GM23248 (cell line): ENCODE results near the gene SF3B6. TPM values are rescaled to one million over a fixed set of nuclear protein-coding genes. Genes with fewer than 3 reads are reported as not detected.

Experiments
- DNase-seq: peaks from one replicate; pipeline ENCODE4 v3.0.0-alpha.2; 2015
- H2AFZ ChIP-seq: fragments of 200-600 bp; sonication (generic); 2 replicates; pipeline ENCODE4 v1.6.1; 2016; ENCODE audit warnings: antibody characterized with exemption
- H3F3A ChIP-seq: fragments of 200-600 bp; sonication (generic); 2 replicates; pipeline ENCODE4 v1.6.1; 2016; ENCODE audit warnings: mild to moderate bottlenecking, antibody characterized with exemption, mixed run types; ENCODE audit not compliant: insufficient read depth
- H3K27ac ChIP-seq: fragments of 200-600 bp; sonication (generic); 2 replicates; pipeline ENCODE4 v1.5.1; 2016; ENCODE audit warnings: mild to moderate bottlenecking
- H3K27me3 ChIP-seq: fragments of 200-600 bp; sonication (generic); replicated peaks from 2 replicates; pipeline ENCODE4 v1.6.1; 2016; ENCODE audit warnings: mild to moderate bottlenecking; ENCODE audit not compliant: insufficient read depth
- H3K36me3 ChIP-seq: fragments of 200-600 bp; sonication (generic); 2 replicates; pipeline ENCODE4 v1.6.1; 2016; ENCODE audit warnings: low read depth, mild to moderate bottlenecking
- H3K4me1 ChIP-seq: fragments of 200-600 bp; sonication (generic); 2 replicates; pipeline ENCODE4 v1.6.1; 2016; ENCODE audit warnings: mild to moderate bottlenecking; ENCODE audit not compliant: insufficient read depth
- H3K4me2 ChIP-seq: fragments of 200-600 bp; sonication (generic); one replicate; pipeline ENCODE4 v1.6.1; 2016; ENCODE audit warnings: mild to moderate bottlenecking; ENCODE audit not compliant: unreplicated experiment
- H3K4me3 ChIP-seq: fragments of 200-600 bp; sonication (generic); 2 replicates; pipeline ENCODE4 v1.5.1; 2016; ENCODE audit warnings: mild to moderate bottlenecking
- H3K79me2 ChIP-seq: fragments of 200-600 bp; sonication (generic); 2 replicates; pipeline ENCODE4 v1.6.1; 2016; ENCODE audit warnings: mild to moderate bottlenecking; ENCODE audit not compliant: insufficient read depth
- H3K9ac ChIP-seq: fragments of 200-600 bp; sonication (generic); 2 replicates; pipeline ENCODE4 v1.6.1; 2016; ENCODE audit warnings: mild to moderate bottlenecking
- H3K9me2 ChIP-seq: fragments of 200-600 bp; sonication (generic); 2 replicates; pipeline ENCODE4 v1.6.1; 2016; ENCODE audit warnings: mixed run types, mild to moderate bottlenecking, moderate library complexity; ENCODE audit not compliant: insufficient read depth
- H3K9me3 ChIP-seq: fragments of 200-600 bp; sonication (generic); one replicate; pipeline ENCODE4 v1.6.1; 2017; ENCODE audit warnings: low read depth
- H4K20me1 ChIP-seq: fragments of 200-600 bp; sonication (generic); 2 replicates; pipeline ENCODE4 v1.6.0; 2016; ENCODE audit not compliant: insufficient read depth
- EZH2 ChIP-seq: fragments of 200-600 bp; sonication (generic); IDR thresholded peaks from 2 replicates; pipeline ENCODE4 v1.6.1; 2018; ENCODE audit warnings: antibody characterized with exemption, mild to moderate bottlenecking; ENCODE audit not compliant: insufficient read depth, poor library complexity, severe bottlenecking
- EZH2phosphoT487 ChIP-seq: fragments of 200-600 bp; sonication (generic); IDR thresholded peaks from 2 replicates; pipeline ENCODE4 v1.6.1; 2018; ENCODE audit warnings: antibody characterized with exemption, moderate library complexity, mild to moderate bottlenecking, low read depth; ENCODE audit not compliant: insufficient read depth
- WGBS, 2 experiments: methylation state at CpG; one replicate each; pipeline ENCODE4 v1.1.6; 2015 to 2017; ENCODE audit warnings: low lambda C conversion rate in 2 of 2, low coverage in 1 of 2; ENCODE audit errors: missing lambda C conversion rate in 2 of 2; 5-methylcytosine and 5-hydroxymethylcytosine counted together
- in situ Hi-C: fragments of 300-500 bp; cut with MboI; formaldehyde crosslinking; loops from 2 replicates; pipeline ENCODE4 v1.15.0; 2020
- polyA plus RNA-seq: library from polyadenylated mRNA; unstranded; fragments of >200 nt; fragmentation: Nextera tagmentation; extraction: Ambion mirVana; gene quantifications from 2 replicates; pipeline ENCODE4 v1.2.1, GENCODE V29; 2016
- total RNA-seq: library from RNA; depleted of rRNA; stranded (reverse); fragments of >200 nt; shearing (Covaris generic); gene quantifications from 2 replicates; pipeline ENCODE4 v1.2.3, GENCODE V29; 2014; rRNA removed

SF3B6 gene
- total RNA-seq (101 and 129 TPM in 2 replicates), polyA plus RNA-seq (287 and 289 TPM in 2 replicates)

DNA sequence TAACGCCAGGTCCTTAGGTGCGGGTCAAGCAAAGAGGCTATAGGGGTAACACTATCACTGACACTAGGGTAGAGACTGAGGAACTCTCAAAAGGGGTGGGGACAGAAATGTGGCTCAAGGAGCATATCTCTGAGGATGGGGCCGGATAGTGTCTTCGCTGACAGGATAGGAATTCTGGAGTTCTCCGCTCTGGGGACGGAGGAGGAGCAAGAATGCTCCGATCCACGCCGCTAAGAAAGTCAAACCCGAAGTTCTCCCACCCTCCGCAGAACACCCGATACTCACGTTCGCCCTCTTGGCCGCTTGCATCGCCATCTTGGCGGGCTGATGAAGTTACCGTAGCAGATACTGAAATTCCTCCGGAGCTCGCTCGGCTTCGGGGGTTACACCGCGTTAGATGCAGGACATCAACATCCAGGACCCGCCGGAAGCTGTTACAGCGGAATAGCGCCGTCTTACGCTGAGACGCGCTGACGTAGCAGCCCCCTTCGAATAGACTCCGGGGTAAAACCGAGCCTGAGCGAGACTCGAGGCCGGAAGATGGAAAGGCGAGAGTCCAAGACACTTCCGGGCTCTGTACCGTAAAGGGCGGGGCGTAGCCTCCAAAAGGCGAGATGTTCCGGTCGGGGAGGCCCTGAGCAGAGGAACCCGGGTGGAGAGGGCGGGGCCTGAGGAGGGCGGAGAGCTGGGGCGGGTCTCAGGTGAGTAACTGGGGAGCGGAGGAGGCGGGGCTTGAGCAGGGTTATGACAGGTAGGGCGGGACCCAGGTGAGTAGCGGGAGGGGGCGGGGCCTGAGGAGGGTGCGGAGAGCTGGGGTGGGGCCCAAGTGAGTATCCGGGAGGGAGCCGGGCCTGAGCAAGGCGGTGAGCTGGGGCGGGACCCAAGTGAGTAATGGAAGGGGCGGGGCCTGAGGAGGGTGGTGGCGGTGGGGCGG lies at the start of gene SF3B6:
TSS of gene SF3B6 (minus strand) at position 412 of the 934 bp plus-strand sequence. CDS start at position 315, 97 bp downstream.
- no peak for TF ChIP-seq EZH2
- TF ChIP-seq EZH2phosphoT487, result no peak
- 1% methylated on average over 57 to 64 of the region's 64 CpGs for WGBS, 2 experiments
- no peaks in the 10 kb centered on the region for H3K9me2 ChIP-seq
- H3K27me3 ChIP-seq, result no peaks in the 10 kb centered on the region
- peaks cover 19% of the 10 kb centered on the region for H3K36me3 ChIP-seq
- H4K20me1 ChIP-seq, result no peaks in the 10 kb centered on the region
- in situ Hi-C loops, result no loop called here
- peak within 1 kb of the TSS; percentile 98 for H3K4me2 ChIP-seq
- peak; percentile 100 for DNase-seq
- H3K4me3 ChIP-seq, result peak within 1 kb of the TSS; percentile 89
- no peaks in the 10 kb centered on the region for H3K9me3 ChIP-seq
- H3K27ac ChIP-seq, result peak within 1 kb of the TSS; percentile 68
- peaks cover 47% of the 10 kb centered on the region for H3K79me2 ChIP-seq
- peak within 1 kb of the TSS; percentile 88 for H2AFZ ChIP-seq
- peak within 1 kb of the TSS; percentile 86 for H3K9ac ChIP-seq
- peaks cover 26% of the 10 kb centered on the region for H3F3A ChIP-seq
- H3K4me1 ChIP-seq, result peaks cover 8% of the 10 kb centered on the region; the same call in 1 of the 2 replicates

- Histone ChIP-seq H3K4me1 (peaks cover 13% of the 10 kb centered on the region), H3K36me3 (no peaks in the 10 kb centered on the region), H3K27me3 (no peaks in the 10 kb centered on the region), H3K9ac (peak overlapping the region; percentile 88), H3K9me3 (no peaks in the 10 kb centered on the region), H3K9me2 (no peaks in the 10 kb centered on the region), H3K4me2 (peak overlapping the region; percentile 84), H3K4me3 (peak overlapping the region; percentile 84), H3F3A (peaks cover 10% of the 10 kb centered on the region; the same call in 1 of the 2 replicates), H2AFZ (peak overlapping the region; percentile 96), H3K79me2 (0 out of 2 replicates have a peak, but pooled peaks cover 6% of the 10 kb centered on the region), H4K20me1 (no peaks in the 10 kb centered on the region), H3K27ac (peak overlapping the region; percentile 77)
- no peak for TF ChIP-seq EZH2
- TF ChIP-seq EZH2phosphoT487, result no peak
- WGBS, 2 experiments, result 6 to 9% methylated on average over 9 of the region's 9 CpGs
- in situ Hi-C loops, result no loop called here
- DNase-seq, result peak; percentile 57
Observed at GRCh38 chr2:24123922-24124580, 47.9 kb upstream of the SF3B6 start.

GRCh38 chr2:24123195-24123921 lies 47.2 kb upstream of the SF3B6 start, which contains the start of the genes FAM228B and PFN4:
Gene FAM228B, plus strand, starts transcription at chr2:24123469. Its CDS starts 893 bp downstream, at chr2:24124362.
Gene PFN4, minus strand, starts transcription at chr2:24123334. Its CDS starts 799 bp downstream, at chr2:24122535.
- H3K9me2 ChIP-seq, result no peaks in the 10 kb centered on the region
- peaks cover 13% of the 10 kb centered on the region for H3K4me1 ChIP-seq
- H3K27me3 ChIP-seq, result no peaks in the 10 kb centered on the region
- peak within 1 kb of the TSS; percentile 84 for H3K4me2 ChIP-seq
- TF ChIP-seq EZH2phosphoT487 (no peak), EZH2 (no peak)
- H3K4me3 ChIP-seq, result peak within 1 kb of the TSS; percentile 84
- H4K20me1 ChIP-seq, result no peaks in the 10 kb centered on the region
- H3K79me2 ChIP-seq, result 0 out of 2 replicates have a peak, but pooled peaks cover 6% of the 10 kb centered on the region
- H2AFZ ChIP-seq, result peak within 1 kb of the TSS; percentile 96
- DNase-seq, result peak; percentile 88
- 1% methylated on average over 64 to 95 of the region's 103 CpGs for WGBS, 2 experiments
- H3K9ac ChIP-seq, result peak within 1 kb of the TSS; percentile 88
- H3K36me3 ChIP-seq, result no peaks in the 10 kb centered on the region
- in situ Hi-C loops, result no loop called here
- H3F3A ChIP-seq, result peaks cover 10% of the 10 kb centered on the region; the same call in 1 of the 2 replicates
- peak within 1 kb of the TSS; percentile 77 for H3K27ac ChIP-seq
- no peaks in the 10 kb centered on the region for H3K9me3 ChIP-seq
